Immature natural killer cell (primary cell): ENCODE results near the gene RMP24. TPM values are rescaled to one million over a fixed set of nuclear protein-coding genes. Genes with fewer than 3 reads are reported as not detected.
"Not testable (repeated sequence)": the region's sequence is repeated elsewhere in the genome, so short reads cannot be mapped to it uniquely, and the experiment has no call there.

ENCODE experiments used
- DNase-seq, 3 donors: peaks; one replicate each; pipeline ENCODE4 v3.0.0; 2022; ENCODE audit warnings: mixed read lengths in 1 of 3
- H3K27ac Mint-ChIP-seq, 6 donors: one replicate each; pipeline ENCODE4 v1.8.0; 2020; ENCODE audit warnings: mixed read lengths in 6 of 6, mild to moderate bottlenecking in 5 of 6, inconsistent platforms in 4 of 6, moderate library complexity in 3 of 6
- H3K27me3 Mint-ChIP-seq, 3 donors: one replicate each; pipeline ENCODE4 v1.8.0; 2020 to 2021; ENCODE audit warnings: low read depth in 3 of 3, mild to moderate bottlenecking in 3 of 3, mixed read lengths in 3 of 3, moderate library complexity in 3 of 3, inconsistent platforms in 1 of 3
- H3K36me3 Mint-ChIP-seq, 3 donors: one replicate each; pipeline ENCODE4 v1.8.0; 2020; ENCODE audit warnings: mixed read lengths in 3 of 3, inconsistent platforms in 2 of 3, mild to moderate bottlenecking in 2 of 3
- H3K4me1 Mint-ChIP-seq, 2 donors: one replicate each; pipeline ENCODE4 v1.8.0; 2020; ENCODE audit warnings: inconsistent platforms in 2 of 2, mild to moderate bottlenecking in 2 of 2, mixed read lengths in 2 of 2, moderate library complexity in 1 of 2
- H3K4me3 Mint-ChIP-seq, 5 donors: one replicate each; pipeline ENCODE4 v1.8.0; 2020; ENCODE audit warnings: mild to moderate bottlenecking in 5 of 5, mixed read lengths in 5 of 5, inconsistent platforms in 3 of 5, moderate library complexity in 3 of 5
- H3K9me3 Mint-ChIP-seq, 6 donors: one replicate each; pipeline ENCODE4 v1.8.0; 2020; ENCODE audit warnings: mild to moderate bottlenecking in 6 of 6, mixed read lengths in 6 of 6, inconsistent platforms in 4 of 6, moderate library complexity in 3 of 6
- polyA plus RNA-seq, 3 donors: library from polyadenylated mRNA; unstranded; fragments of 300-500 nt; fragmentation: Illumina TruSeq; gene quantifications; one replicate each; pipeline ENCODE4 v1.2.3, GENCODE V29; 2021

Gene RMP24

DNA sequence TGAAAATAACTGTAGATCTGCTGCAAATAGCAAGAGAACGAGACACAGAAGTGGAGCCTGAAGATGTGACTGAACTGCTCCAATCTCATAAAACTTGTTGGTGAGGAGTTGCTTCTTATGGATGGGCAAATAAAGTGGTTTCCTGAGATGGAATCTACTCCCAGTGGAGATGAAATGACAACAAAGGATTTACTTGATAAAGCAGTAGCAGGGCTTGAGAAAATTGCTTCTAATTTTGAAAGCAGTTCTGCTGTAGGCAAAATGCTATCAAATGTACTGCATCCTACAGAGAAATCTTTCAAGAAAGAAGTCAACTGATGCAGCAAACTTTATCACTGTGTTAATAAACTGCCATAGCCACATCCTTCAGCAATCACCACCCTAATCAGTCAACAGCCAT, 50.9 kb downstream of the RMP24 start:
- H3K4me1 Mint-ChIP-seq = no peaks in the 10 kb centered on the region
- peaks cover 4 to 15% (median 5%) of the 10 kb centered on the region in 3 donors for H3K36me3 Mint-ChIP-seq
- DNase-seq = no peak
- H3K9me3 Mint-ChIP-seq = no peaks in the 10 kb centered on the region
- H3K27ac Mint-ChIP-seq = peak overlapping the region in 2 of 6 donors; percentile 42 to 73
- H3K27me3 Mint-ChIP-seq = no peaks in the 10 kb centered on the region
- H3K4me3 Mint-ChIP-seq = no peak overlapping the region

DNA sequence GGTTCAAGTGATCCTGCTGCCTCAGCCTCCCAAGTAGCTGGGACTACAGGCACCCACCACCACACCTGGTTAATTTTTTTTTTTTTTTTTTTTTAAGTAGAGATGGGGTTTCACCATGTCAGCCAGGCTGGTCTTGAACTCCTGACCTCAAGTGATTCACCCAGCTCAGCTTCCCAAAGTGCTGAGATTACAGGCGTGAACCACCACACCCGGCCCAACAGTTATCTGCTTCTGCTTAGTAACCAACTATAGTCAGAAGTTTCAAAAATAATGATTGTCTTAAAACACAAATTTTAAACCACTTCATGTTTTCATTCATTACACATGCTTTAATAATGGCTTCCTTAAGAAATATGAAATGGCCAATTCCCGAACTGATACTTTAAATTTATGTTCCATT, 51.8 kb downstream of the RMP24 start:
- H3K27me3 Mint-ChIP-seq, DNase-seq, H3K9me3 Mint-ChIP-seq, H3K4me1 Mint-ChIP-seq, H3K4me3 Mint-ChIP-seq, H3K27ac Mint-ChIP-seq: not testable (repeated sequence)
- H3K36me3 Mint-ChIP-seq = peaks cover 4 to 20% (median 6%) of the 10 kb centered on the region in 3 donors

GRCh38 chr18:36025025-36025424, 52.5 kb downstream of the RMP24 start:
- Mint-ChIP-seq H3K27me3 (no peaks in the 10 kb centered on the region), H3K9me3 (no peaks in the 10 kb centered on the region), H3K36me3 (peaks cover 4 to 23% (median 8%) of the 10 kb centered on the region in 3 donors), H3K4me1 (no peaks in the 10 kb centered on the region), H3K27ac (peak overlapping the region in 1 of 6 donors; percentile 34), H3K4me3 (no peak overlapping the region)
- DNase-seq = no peak

DNA sequence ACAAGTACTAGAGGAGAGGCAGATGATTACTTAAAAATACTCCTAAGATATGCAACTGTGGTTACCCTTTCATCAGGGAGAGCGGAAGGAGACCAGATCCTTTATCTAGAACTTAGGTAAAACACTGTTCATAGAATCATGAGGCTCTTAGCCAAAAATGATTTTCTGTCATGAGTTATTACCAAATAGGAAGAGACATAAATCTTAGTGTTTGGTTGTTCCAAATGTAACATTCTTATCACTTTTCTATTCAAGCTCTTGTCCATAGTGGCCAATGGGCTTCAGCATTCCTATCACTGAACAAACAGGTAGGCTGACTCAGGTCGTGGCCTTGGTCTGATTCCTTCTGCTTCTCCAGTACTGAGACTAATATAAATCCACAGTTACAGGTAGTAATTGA, 56.4 kb downstream of the RMP24 start:
- Mint-ChIP-seq H3K27me3 (peaks cover 0 to 1% (median 0%) of the 10 kb centered on the region in 3 donors), H3K36me3 (peaks cover 11 to 28% (median 13%) of the 10 kb centered on the region in 3 donors), H3K27ac (no peak overlapping the region), H3K9me3 (no peaks in the 10 kb centered on the region), H3K4me3 (no peak overlapping the region), H3K4me1 (peaks cover 6 to 18% of the 10 kb centered on the region in 2 donors)
- DNase-seq = no peak

Other genes starting within 250 kb of the RMP24 start
- gene RPRD1A, start 94.9 kb downstream of the RMP24 start, polyA plus RNA-seq = 10 to 100 TPM in 1 of 3 donors, 1 to 10 TPM in 2; 6.3 to 11.0 (median 7.4) TPM
- gene SLC39A6, start 156.7 kb downstream of the RMP24 start, polyA plus RNA-seq = 10 to 100 TPM; 23.8 to 40.9 (median 33.8) TPM
- 10 to 100 TPM; 44.6 to 57.3 (median 48.3) TPM for gene ELP2, start 157.2 kb downstream of the RMP24 start, polyA plus RNA-seq
- not detected for gene MOCOS, start 214.8 kb downstream of the RMP24 start, polyA plus RNA-seq